Measurements from ENCODE around the gene KCTD20.

- no peak for TF ChIP-seq POLR2A (IDR thresholded peaks at IDR 0.05)
- TF ChIP-seq CTCF (IDR thresholded peaks at IDR 0.05) = no peak
Measured at GRCh38 chr6:36455486-36456027, 12.8 kb downstream of the KCTD20 start.
